ENCODE results near the gene ACTN1.

Gene ACTN1

DNA sequence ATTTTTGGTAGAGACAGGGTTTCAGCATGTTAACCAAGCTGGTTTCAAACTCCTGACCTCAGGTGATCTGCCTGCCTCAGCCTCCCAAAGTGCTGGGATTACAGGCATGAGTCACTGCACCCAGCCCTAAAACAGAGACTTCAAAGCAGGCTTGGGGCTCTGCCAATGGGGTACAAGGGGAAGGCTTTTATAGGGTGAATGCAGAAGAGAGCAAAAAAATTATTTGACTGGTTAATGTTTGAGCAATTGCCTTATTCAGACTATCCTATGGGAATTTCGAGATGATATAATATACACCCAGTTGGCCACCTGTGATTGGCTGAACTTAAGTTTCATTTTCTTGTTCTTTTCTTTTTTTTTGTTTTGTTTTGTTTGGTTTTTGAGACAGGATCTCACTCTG, 31.5 kb upstream of the ACTN1 start:
- no peaks in the 10 kb centered on the region for H3K27me3 ChIP-seq (ENCODE audit: control insufficient read depth in 1 of 2, insufficient read depth in 1 of 2, low read length in 2 of 2)
- H3K4ac ChIP-seq (ENCODE audit: low read depth in 1 of 2, low read length in 2 of 2), result no peak overlapping the region
- no peaks in the 10 kb centered on the region for H3K9me3 ChIP-seq (ENCODE audit: control insufficient read depth, low read length)
- no peak overlapping the region for H3K4me3 ChIP-seq (ENCODE audit: insufficient read depth in 1 of 2, low read depth in 1 of 2, low read length in 2 of 2)
- H4K91ac ChIP-seq (ENCODE audit: low read length), result no peak overlapping the region
- peaks cover 19% of the 10 kb centered on the region for H3K4me1 ChIP-seq (ENCODE audit: control insufficient read depth, insufficient read depth, low read depth, low read length)
- H2AK5ac ChIP-seq (ENCODE audit: low read length, severe bottlenecking), result no peak overlapping the region
- no peak overlapping the region for H3K4me2 ChIP-seq (ENCODE audit: low read length, poor library complexity, severe bottlenecking)
- H3K18ac ChIP-seq (ENCODE audit: low read depth in 1 of 2, low read length in 2 of 2), result no peak overlapping the region
- no peak overlapping the region for H2BK5ac ChIP-seq (ENCODE audit: low read depth, low read length, poor library complexity, severe bottlenecking)
- no peak overlapping the region for H2AFZ ChIP-seq (ENCODE audit: low read depth, low read length)
- H2BK120ac ChIP-seq (ENCODE audit: low read depth, low read length), result no peak overlapping the region
- no peak overlapping the region for H3K23ac ChIP-seq (ENCODE audit: low read length in 2 of 2)
- no peak overlapping the region for H4K8ac ChIP-seq (ENCODE audit: low read length)
- no peak overlapping the region for H3K27ac ChIP-seq (ENCODE audit: low read length, poor library complexity, severe bottlenecking)
- no peak overlapping the region for H2BK12ac ChIP-seq (ENCODE audit: low read length in 2 of 2)
- no peak for DNase-seq
- H2BK15ac ChIP-seq (ENCODE audit: low read depth, poor library complexity, severe bottlenecking), result no peak overlapping the region
- no peak overlapping the region for H3K14ac ChIP-seq (ENCODE audit: low read length in 2 of 2)
- no peak overlapping the region for H3K9ac ChIP-seq (ENCODE audit: low read length)
- no peaks in the 10 kb centered on the region for H3K79me1 ChIP-seq (replicated peaks; ENCODE audit: low read length, poor library complexity, severe bottlenecking)
- no peaks in the 10 kb centered on the region for H3K36me3 ChIP-seq (ENCODE audit: control insufficient read depth in 1 of 2, insufficient read depth in 2 of 2, low read depth in 1 of 2, low read length in 2 of 2)
- 100% methylated on average over 1 of the region's 1 CpG for WGBS

DNA sequence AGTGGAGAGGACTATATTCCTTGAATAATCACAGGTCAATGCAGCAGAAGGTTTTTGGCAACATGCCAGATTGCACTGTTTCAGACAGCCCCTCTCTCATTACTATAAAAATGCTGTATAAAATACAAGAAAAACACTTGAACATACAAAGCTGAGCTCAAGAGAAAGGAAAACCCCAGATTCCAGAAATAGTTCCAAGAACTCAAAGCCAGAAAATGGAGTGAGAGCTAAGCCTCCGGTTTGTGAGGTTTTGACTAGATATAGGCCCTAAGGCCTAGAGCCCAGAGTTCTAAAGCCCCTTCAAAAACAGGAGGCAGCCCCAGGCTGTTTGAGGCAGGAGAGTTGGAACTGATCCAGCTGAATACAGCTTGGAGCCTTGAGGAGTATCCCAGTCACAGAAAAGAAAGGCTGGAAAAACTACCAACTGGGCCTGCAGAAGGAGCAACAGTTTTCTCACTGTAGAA, 29.4 kb upstream of the ACTN1 start:
- Histone ChIP-seq H3K4ac (ENCODE audit: low read depth in 1 of 2, low read length in 2 of 2) (no peak overlapping the region), H2BK5ac (ENCODE audit: low read depth, low read length, poor library complexity, severe bottlenecking) (peak overlapping the region; percentile 69), H4K8ac (ENCODE audit: low read length) (peak overlapping the region; percentile 92), H4K91ac (ENCODE audit: low read length) (no peak overlapping the region), H3K9ac (ENCODE audit: low read length) (no peak overlapping the region), H3K36me3 (ENCODE audit: control insufficient read depth in 1 of 2, insufficient read depth in 2 of 2, low read depth in 1 of 2, low read length in 2 of 2) (no peaks in the 10 kb centered on the region), H3K27ac (ENCODE audit: low read length, poor library complexity, severe bottlenecking) (peak overlapping the region; percentile 68), H3K18ac (ENCODE audit: low read depth in 1 of 2, low read length in 2 of 2) (peak overlapping the region in 1 of 2 experiments; percentile 37), H2BK120ac (ENCODE audit: low read depth, low read length) (peak overlapping the region; percentile 71), H3K4me1 (ENCODE audit: control insufficient read depth, insufficient read depth, low read depth, low read length) (peaks cover 19% of the 10 kb centered on the region), H3K9me3 (ENCODE audit: control insufficient read depth, low read length) (no peaks in the 10 kb centered on the region), H3K79me1 (replicated peaks; ENCODE audit: low read length, poor library complexity, severe bottlenecking) (no peaks in the 10 kb centered on the region), H3K4me2 (ENCODE audit: low read length, poor library complexity, severe bottlenecking) (no peak overlapping the region), H2AFZ (ENCODE audit: low read depth, low read length) (no peak overlapping the region), H3K14ac (ENCODE audit: low read length in 2 of 2) (no peak overlapping the region), H2BK12ac (ENCODE audit: low read length in 2 of 2) (no peak overlapping the region), H3K4me3 (ENCODE audit: insufficient read depth in 1 of 2, low read depth in 1 of 2, low read length in 2 of 2) (no peak overlapping the region), H3K23ac (ENCODE audit: low read length in 2 of 2) (no peak overlapping the region), H2BK15ac (ENCODE audit: low read depth, poor library complexity, severe bottlenecking) (no peak overlapping the region), H2AK5ac (ENCODE audit: low read length, severe bottlenecking) (no peak overlapping the region), H3K27me3 (ENCODE audit: control insufficient read depth in 1 of 2, insufficient read depth in 1 of 2, low read length in 2 of 2) (no peaks in the 10 kb centered on the region)
- peak; percentile 43 for DNase-seq
- 88% methylated on average over 1 of the region's 1 CpG for WGBS

DNA sequence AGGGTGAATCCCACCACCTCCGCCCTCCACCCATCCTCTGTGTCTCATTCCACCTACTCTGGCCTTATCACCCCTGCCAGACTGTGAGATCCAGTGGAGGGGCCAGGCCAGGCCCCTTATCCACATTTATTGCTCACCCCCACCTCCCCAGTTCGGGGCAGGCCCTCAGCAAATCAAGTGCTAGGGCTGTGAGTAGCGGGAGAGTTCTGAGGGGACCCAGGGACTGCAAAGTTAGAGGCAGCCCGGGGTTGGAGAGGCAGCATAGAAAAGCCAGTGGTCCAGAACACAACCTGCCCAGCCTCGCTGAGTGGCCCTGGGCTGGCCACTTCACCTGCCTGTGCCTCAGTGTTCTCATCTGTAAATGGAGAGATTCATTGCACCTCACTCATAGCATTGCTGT, 27.2 kb upstream of the ACTN1 start:
- H3K79me1 ChIP-seq (replicated peaks; ENCODE audit: low read length, poor library complexity, severe bottlenecking), result no peaks in the 10 kb centered on the region
- H3K9ac ChIP-seq (ENCODE audit: low read length), result peak overlapping the region; percentile 61
- no peaks in the 10 kb centered on the region for H3K27me3 ChIP-seq (ENCODE audit: control insufficient read depth in 1 of 2, insufficient read depth in 1 of 2, low read length in 2 of 2)
- H2BK5ac ChIP-seq (ENCODE audit: low read depth, low read length, poor library complexity, severe bottlenecking), result no peak overlapping the region
- H4K91ac ChIP-seq (ENCODE audit: low read length), result no peak overlapping the region
- H2BK120ac ChIP-seq (ENCODE audit: low read depth, low read length), result no peak overlapping the region
- H2AFZ ChIP-seq (ENCODE audit: low read depth, low read length), result no peak overlapping the region
- H4K8ac ChIP-seq (ENCODE audit: low read length), result no peak overlapping the region
- 96% methylated on average over 5 of the region's 5 CpGs for WGBS
- H3K23ac ChIP-seq (ENCODE audit: low read length in 2 of 2), result no peak overlapping the region
- H2AK5ac ChIP-seq (ENCODE audit: low read length, severe bottlenecking), result peak overlapping the region; percentile 42
- no peak overlapping the region for H3K4me2 ChIP-seq (ENCODE audit: low read length, poor library complexity, severe bottlenecking)
- peak overlapping the region in 1 of 2 experiments; percentile 10 for H3K4ac ChIP-seq (ENCODE audit: low read depth in 1 of 2, low read length in 2 of 2)
- DNase-seq, result no peak
- H2BK15ac ChIP-seq (ENCODE audit: low read depth, poor library complexity, severe bottlenecking), result no peak overlapping the region
- H3K4me3 ChIP-seq (ENCODE audit: insufficient read depth in 1 of 2, low read depth in 1 of 2, low read length in 2 of 2), result no peak overlapping the region
- H3K14ac ChIP-seq (ENCODE audit: low read length in 2 of 2), result peak overlapping the region in 1 of 2 experiments; percentile 5
- no peaks in the 10 kb centered on the region for H3K9me3 ChIP-seq (ENCODE audit: control insufficient read depth, low read length)
- H3K18ac ChIP-seq (ENCODE audit: low read depth in 1 of 2, low read length in 2 of 2), result peak overlapping the region; percentile 0 to 81
- no peaks in the 10 kb centered on the region for H3K36me3 ChIP-seq (ENCODE audit: control insufficient read depth in 1 of 2, insufficient read depth in 2 of 2, low read depth in 1 of 2, low read length in 2 of 2)
- peak overlapping the region; percentile 62 to 85 for H2BK12ac ChIP-seq (ENCODE audit: low read length in 2 of 2)
- peaks cover 19% of the 10 kb centered on the region for H3K4me1 ChIP-seq (ENCODE audit: control insufficient read depth, insufficient read depth, low read depth, low read length)
- H3K27ac ChIP-seq (ENCODE audit: low read length, poor library complexity, severe bottlenecking), result no peak overlapping the region

DNA sequence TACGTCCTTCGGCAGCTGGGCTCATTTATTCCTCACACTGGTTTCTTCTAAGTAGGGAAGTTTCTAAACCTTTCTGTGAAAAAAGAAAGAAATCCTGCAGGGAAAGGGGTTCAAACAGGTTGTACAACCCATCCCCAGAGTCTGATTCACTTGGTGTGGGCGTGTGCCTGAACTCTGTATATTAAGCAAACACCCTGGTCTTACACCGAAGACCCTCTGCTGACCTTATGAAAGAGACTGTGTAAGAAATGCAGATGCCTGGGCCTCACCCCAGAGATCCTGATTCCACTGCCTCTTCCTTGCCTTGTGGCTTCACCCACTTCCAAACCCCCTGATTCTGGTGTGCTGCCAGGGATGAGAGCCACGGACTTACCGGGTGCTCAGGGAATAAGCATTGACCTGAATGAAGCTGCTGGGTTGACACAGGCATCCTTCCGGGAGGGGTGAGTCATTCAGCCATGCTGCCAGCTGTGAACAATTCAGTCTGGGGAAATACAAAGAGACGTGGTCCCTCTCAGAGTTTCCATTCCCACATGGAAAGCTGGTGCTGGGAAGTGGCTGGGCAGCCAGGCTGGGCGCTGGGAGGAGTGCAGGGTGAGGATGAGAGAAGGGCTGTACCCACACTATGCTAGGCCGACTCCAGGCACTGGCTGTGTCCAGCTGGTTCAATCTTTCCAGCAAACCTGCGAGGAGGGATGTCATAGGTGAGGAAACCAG, 26.5 kb upstream of the ACTN1 start:
- Histone ChIP-seq H3K9me3 (ENCODE audit: control insufficient read depth, low read length) (peaks cover 2% of the 10 kb centered on the region), H2BK12ac (ENCODE audit: low read length in 2 of 2) (peak overlapping the region; percentile 62 to 85), H3K23ac (ENCODE audit: low read length in 2 of 2) (peak overlapping the region in 1 of 2 experiments; percentile 66), H3K27ac (ENCODE audit: low read length, poor library complexity, severe bottlenecking) (peak overlapping the region; percentile 20), H3K4me2 (ENCODE audit: low read length, poor library complexity, severe bottlenecking) (no peak overlapping the region), H3K27me3 (ENCODE audit: control insufficient read depth in 1 of 2, insufficient read depth in 1 of 2, low read length in 2 of 2) (no peaks in the 10 kb centered on the region), H3K36me3 (ENCODE audit: control insufficient read depth in 1 of 2, insufficient read depth in 2 of 2, low read depth in 1 of 2, low read length in 2 of 2) (no peaks in the 10 kb centered on the region), H2AK5ac (ENCODE audit: low read length, severe bottlenecking) (peak overlapping the region; percentile 42), H3K79me1 (replicated peaks; ENCODE audit: low read length, poor library complexity, severe bottlenecking) (no peaks in the 10 kb centered on the region), H2AFZ (ENCODE audit: low read depth, low read length) (no peak overlapping the region), H4K8ac (ENCODE audit: low read length) (peak overlapping the region; percentile 59), H3K14ac (ENCODE audit: low read length in 2 of 2) (peak overlapping the region in 1 of 2 experiments; percentile 35), H2BK120ac (ENCODE audit: low read depth, low read length) (no peak overlapping the region), H3K9ac (ENCODE audit: low read length) (peak overlapping the region; percentile 61), H3K4me3 (ENCODE audit: insufficient read depth in 1 of 2, low read depth in 1 of 2, low read length in 2 of 2) (peak overlapping the region in 1 of 2 experiments; percentile 52), H4K91ac (ENCODE audit: low read length) (no peak overlapping the region), H2BK15ac (ENCODE audit: low read depth, poor library complexity, severe bottlenecking) (peak overlapping the region; percentile 56), H3K4me1 (ENCODE audit: control insufficient read depth, insufficient read depth, low read depth, low read length) (peaks cover 19% of the 10 kb centered on the region), H3K18ac (ENCODE audit: low read depth in 1 of 2, low read length in 2 of 2) (peak overlapping the region; percentile 66 to 81), H2BK5ac (ENCODE audit: low read depth, low read length, poor library complexity, severe bottlenecking) (no peak overlapping the region), H3K4ac (ENCODE audit: low read depth in 1 of 2, low read length in 2 of 2) (no peak overlapping the region)
- DNase-seq, result peak; percentile 97
- 45% methylated on average over 10 of the region's 11 CpGs for WGBS
